GM12878 (cell line): Measurements from ENCODE around the gene ZMYND11. TPM values are rescaled to one million over a fixed set of nuclear protein-coding genes. Genes with fewer than 3 reads are reported as not detected.

ENCODE experiments used
- ATAC-seq: fragments of 200-7000 bp; cut with Tn5 transposase; 3 replicates; pipeline ENCODE4 v1.9.1; 2020; ENCODE audit warnings: mild to moderate bottlenecking, moderate library complexity
- BruUV-seq: library from RNA; stranded (reverse); fragments of 400-500 nt; replicated peaks from 2 replicates; lab custom pipeline; 2021; lab: Mats Ljungman, UMichigan
- CTCF ChIA-PET: fragments of 300-600 bp; sonication (Branson Sonifier 250); formaldehyde crosslinking; extraction: SDS; loops from one replicate; lab custom pipeline; 2021; ENCODE audit warnings: inconsistent platforms; lab: Yijun Ruan, JAX
- POLR2A ChIA-PET: fragments of 350-600 bp; formaldehyde crosslinking; extraction: SDS; loops from one replicate; lab custom pipeline; 2021; ENCODE audit warnings: inconsistent platforms; lab: Charles Lee
- RAD21 ChIA-PET: fragments of 300-600 bp; sonication (Branson Sonifier 250); formaldehyde crosslinking; loops from one replicate; lab custom pipeline; 2023; ENCODE audit warnings: antibody characterized with exemption; ENCODE audit not compliant: unreplicated experiment; lab: Charles Lee
- SMC1A ChIA-PET: fragments of 300-600 bp; sonication (Branson Sonifier 250); formaldehyde crosslinking; loops from one replicate; lab custom pipeline; 2023; ENCODE audit not compliant: unreplicated experiment, uncharacterized antibody; lab: Charles Lee
- DNase-seq: peaks from one replicate; pipeline ENCODE4 v3.0.0-alpha.2; 2011; ENCODE audit warnings: low read depth, low spot score
- FAIRE-seq: peaks from 3 replicates; lab custom pipeline; 2011; peaks lifted over from hg19 to GRCh38; lab: Jason Lieb, UNC
- H2AFZ ChIP-seq: 2 replicates; pipeline ENCODE4 v1.6.0; 2011; ENCODE audit warnings: low read depth, low read length, control low read depth; ENCODE audit not compliant: control insufficient read depth
- H3K27ac ChIP-seq: 2 replicates; pipeline ENCODE4 v1.5.1; 2011; ENCODE audit warnings: control low read depth; ENCODE audit not compliant: control insufficient read depth, insufficient read depth
- H3K27me3 ChIP-seq, 2 experiments: replicated peaks in 1 of 2; 2 replicates each; pipeline versions ENCODE4 v1.6.0 to v1.6.1; 2011; ENCODE audit warnings: low read length in 1 of 2; ENCODE audit not compliant: control insufficient read depth in 2 of 2, insufficient read depth in 2 of 2
- H3K36me3 ChIP-seq, 2 experiments: 2 replicates each; pipeline ENCODE4 v1.5.1; 2011; ENCODE audit warnings: low read length in 1 of 2; ENCODE audit not compliant: control insufficient read depth in 2 of 2, insufficient read depth in 2 of 2
- H3K4me1 ChIP-seq: 2 replicates; pipeline ENCODE4 v1.6.1; 2011; ENCODE audit warnings: mild to moderate bottlenecking, low read length, moderate library complexity, mixed read lengths; ENCODE audit not compliant: control insufficient read depth, insufficient read depth
- H3K4me2 ChIP-seq: 2 replicates; pipeline ENCODE4 v1.6.0; 2011; ENCODE audit warnings: control low read depth; ENCODE audit not compliant: control insufficient read depth, insufficient read depth
- H3K4me3 ChIP-seq: fragments of 200-600 bp; sonication (generic); 2 replicates; pipeline ENCODE4 v1.5.1; 2016
- H3K79me2 ChIP-seq: 2 replicates; pipeline ENCODE4 v1.6.0; 2011; ENCODE audit warnings: low read length; ENCODE audit not compliant: control insufficient read depth, insufficient read depth
- H3K9ac ChIP-seq: 2 replicates; pipeline ENCODE4 v1.8.0; 2011; ENCODE audit warnings: low read length, control low read depth, mixed read lengths; ENCODE audit not compliant: control insufficient read depth, insufficient read depth
- H3K9me3 ChIP-seq: replicated peaks from 3 replicates; pipeline ENCODE4 v1.5.1; 2011; ENCODE audit warnings: mild to moderate bottlenecking, low read length; ENCODE audit not compliant: control insufficient read depth, insufficient read depth
- H4K20me1 ChIP-seq: 2 replicates; pipeline ENCODE4 v1.6.0; 2011; ENCODE audit not compliant: control insufficient read depth, insufficient read depth
- DPF2 ChIP-seq: fragments of 450-650 bp; IDR thresholded peaks from 2 replicates; pipeline ENCODE4 v1.6.1; 2017; ENCODE audit warnings: mild to moderate bottlenecking
- HCFC1 ChIP-seq: fragments of 150-350 bp; IDR thresholded peaks from 2 replicates; pipeline ENCODE4 v1.6.1; 2014; ENCODE audit warnings: low read length
- POLR2A ChIP-seq: IDR thresholded peaks from 2 replicates; pipeline ENCODE4 v1.6.1; 2011; ENCODE audit warnings: low read depth, mild to moderate bottlenecking, low read length
- POLR2AphosphoS5 ChIP-seq: IDR thresholded peaks from 2 replicates; pipeline ENCODE4 v1.6.1; 2011; ENCODE audit warnings: mild to moderate bottlenecking, low read length, inconsistent platforms
- SPI1 ChIP-seq: IDR thresholded peaks from 2 replicates; pipeline ENCODE4 v1.6.1; 2011; ENCODE audit warnings: low read depth, mild to moderate bottlenecking, low read length, moderate library complexity, borderline replicate concordance; ENCODE audit not compliant: insufficient read depth
- TCF12 ChIP-seq: IDR thresholded peaks from 2 replicates; pipeline ENCODE4 v1.6.1; 2011; ENCODE audit warnings: low read depth, mild to moderate bottlenecking, low read length
- WGBS: methylation state at CpG from one replicate; pipeline ENCODE4 v1.1.6; 2016; ENCODE audit warnings: low lambda C conversion rate; ENCODE audit not compliant: insufficient replicate concordance, insufficient coverage; ENCODE audit errors: missing lambda C conversion rate; 5-methylcytosine and 5-hydroxymethylcytosine counted together
- in situ Hi-C: fragments of 300-500 bp; cut with MboI; formaldehyde crosslinking; loops from 9 replicates; pipeline ENCODE4 v1.14.3; 2018; ENCODE audit warnings: mixed read lengths
- intact Hi-C: fragments of 100-400 bp; cut with micrococcal nuclease; formaldehyde crosslinking; loops from one replicate; pipeline ENCODE4 v1.14.2; 2022; ENCODE audit not compliant: unreplicated experiment
- polyA plus RNA-seq, 11 experiments: library from polyadenylated mRNA; depleted of rRNA in 4 of 11; unstranded in 6 of 11; stranded (reverse) in 5 of 11; fragments of >200 nt; fragmentation: Nextera tagmentation in 4 of 11; fragmentation: Illumina TruSeq in 1 of 11; extraction: Ambion mirVana in 4 of 11; extraction: Trizol in 1 of 11; gene quantifications; 1 replicate in 1 of 11; 2 replicates in 10 of 11; pipeline versions ENCODE4 v1.2.1 to v1.2.3, GENCODE V29; 2011 to 2016; ENCODE audit warnings: inconsistent platforms in 2 of 11, missing spikeins in 2 of 11, low read depth in 1 of 11
- total RNA-seq, 4 experiments: library from RNA; depleted of rRNA in 3 of 4; stranded (reverse); fragments of >200 nt in 3 of 4; fragmentation: Illumina TruSeq in 1 of 4; extraction: Trizol in 1 of 4; gene quantifications; 2 replicates each; pipeline versions ENCODE4 v1.2.1 to v1.2.3, GENCODE V29; 2013 to 2021
- TF ChIP-seq, protein P1 (sequence below): IDR thresholded peaks from 2 replicates; pipeline ENCODE4 v1.6.1; 2012; ENCODE audit warnings: improper control_type of control experiment, low read depth, low read length; ENCODE audit not compliant: insufficient replicate concordance
- TF ChIP-seq, protein P2 (sequence below): fragments of 450-650 bp; IDR thresholded peaks from 2 replicates; pipeline ENCODE4 v1.6.1; 2017; ENCODE audit warnings: mild to moderate bottlenecking
- TF ChIP-seq, protein P3 (sequence below): fragments of 450-650 bp; formaldehyde crosslinking; IDR thresholded peaks from 2 replicates; pipeline ENCODE4 v1.5.0; 2022; ENCODE audit warnings: mild to moderate bottlenecking, missing genetic modification characterization
- TF ChIP-seq, protein P4 (sequence below): fragments of 450-650 bp; IDR thresholded peaks from 2 replicates; pipeline ENCODE4 v1.6.1; 2017; ENCODE audit warnings: mild to moderate bottlenecking, low read depth, inconsistent platforms; ENCODE audit not compliant: poor library complexity, severe bottlenecking

The ZMYND11 gene
- total and polyA plus RNA-seq, 10 of the 15 experiments (the other 5 are each of a cell fraction or from before 2014, with no cell fraction given): 3.3 to 24.4 (median 13.1) TPM

DNA sequence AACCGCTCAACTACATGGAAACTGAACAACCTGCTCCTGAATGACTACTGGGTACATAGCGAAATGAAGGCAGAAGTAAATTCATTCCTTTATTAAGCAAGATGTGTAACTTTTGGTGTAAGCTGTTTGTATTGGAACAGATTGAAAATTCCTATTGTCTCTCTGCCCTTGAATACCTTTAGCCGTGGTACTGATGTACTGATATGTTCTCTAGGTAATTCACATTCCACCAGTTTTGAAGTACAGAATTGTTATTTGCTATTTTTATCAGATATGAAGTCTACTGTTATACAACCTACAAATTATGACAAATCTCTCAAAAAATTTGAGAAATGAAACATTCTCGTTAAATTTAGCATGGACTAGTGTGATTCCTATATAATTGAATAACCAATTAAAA, 17.7 kb downstream of the ZMYND11 start (continued):
- no peak for TF ChIP-seq SPI1
- TF ChIP-seq POLR2A: no peak
- no peak for TF ChIP-seq POLR2AphosphoS5
- TF ChIP-seq, protein P1, sequence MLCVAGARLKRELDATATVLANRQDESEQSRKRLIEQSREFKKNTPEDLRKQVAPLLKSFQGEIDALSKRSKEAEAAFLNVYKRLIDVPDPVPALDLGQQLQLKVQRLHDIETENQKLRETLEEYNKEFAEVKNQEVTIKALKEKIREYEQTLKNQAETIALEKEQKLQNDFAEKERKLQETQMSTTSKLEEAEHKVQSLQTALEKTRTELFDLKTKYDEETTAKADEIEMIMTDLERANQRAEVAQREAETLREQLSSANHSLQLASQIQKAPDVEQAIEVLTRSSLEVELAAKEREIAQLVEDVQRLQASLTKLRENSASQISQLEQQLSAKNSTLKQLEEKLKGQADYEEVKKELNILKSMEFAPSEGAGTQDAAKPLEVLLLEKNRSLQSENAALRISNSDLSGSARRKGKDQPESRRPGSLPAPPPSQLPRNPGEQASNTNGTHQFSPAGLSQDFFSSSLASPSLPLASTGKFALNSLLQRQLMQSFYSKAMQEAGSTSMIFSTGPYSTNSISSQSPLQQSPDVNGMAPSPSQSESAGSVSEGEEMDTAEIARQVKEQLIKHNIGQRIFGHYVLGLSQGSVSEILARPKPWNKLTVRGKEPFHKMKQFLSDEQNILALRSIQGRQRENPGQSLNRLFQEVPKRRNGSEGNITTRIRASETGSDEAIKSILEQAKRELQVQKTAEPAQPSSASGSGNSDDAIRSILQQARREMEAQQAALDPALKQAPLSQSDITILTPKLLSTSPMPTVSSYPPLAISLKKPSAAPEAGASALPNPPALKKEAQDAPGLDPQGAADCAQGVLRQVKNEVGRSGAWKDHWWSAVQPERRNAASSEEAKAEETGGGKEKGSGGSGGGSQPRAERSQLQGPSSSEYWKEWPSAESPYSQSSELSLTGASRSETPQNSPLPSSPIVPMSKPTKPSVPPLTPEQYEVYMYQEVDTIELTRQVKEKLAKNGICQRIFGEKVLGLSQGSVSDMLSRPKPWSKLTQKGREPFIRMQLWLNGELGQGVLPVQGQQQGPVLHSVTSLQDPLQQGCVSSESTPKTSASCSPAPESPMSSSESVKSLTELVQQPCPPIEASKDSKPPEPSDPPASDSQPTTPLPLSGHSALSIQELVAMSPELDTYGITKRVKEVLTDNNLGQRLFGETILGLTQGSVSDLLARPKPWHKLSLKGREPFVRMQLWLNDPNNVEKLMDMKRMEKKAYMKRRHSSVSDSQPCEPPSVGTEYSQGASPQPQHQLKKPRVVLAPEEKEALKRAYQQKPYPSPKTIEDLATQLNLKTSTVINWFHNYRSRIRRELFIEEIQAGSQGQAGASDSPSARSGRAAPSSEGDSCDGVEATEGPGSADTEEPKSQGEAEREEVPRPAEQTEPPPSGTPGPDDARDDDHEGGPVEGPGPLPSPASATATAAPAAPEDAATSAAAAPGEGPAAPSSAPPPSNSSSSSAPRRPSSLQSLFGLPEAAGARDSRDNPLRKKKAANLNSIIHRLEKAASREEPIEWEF: no peak
- TF ChIP-seq HCFC1: no peak
- TF ChIP-seq TCF12: no peak

DNA sequence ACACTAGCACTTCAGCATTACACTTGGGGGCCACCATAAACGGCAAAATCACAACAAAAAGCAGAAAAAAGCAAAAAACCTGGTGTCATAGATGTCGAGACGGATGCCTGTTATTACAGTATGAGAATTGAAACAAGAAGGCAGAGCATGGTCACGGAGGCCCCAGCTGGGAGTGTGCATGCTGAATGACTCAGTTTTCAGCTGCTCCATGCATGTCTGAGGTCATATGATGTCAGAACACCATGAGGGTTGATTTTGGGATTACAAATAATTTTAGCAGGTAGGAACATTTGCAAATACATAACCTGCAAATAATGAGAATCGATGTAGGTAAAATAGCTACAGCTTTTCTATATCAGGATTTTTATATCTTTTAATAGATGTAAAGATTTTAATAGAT, 19.1 kb downstream of the ZMYND11 start:
- Histone ChIP-seq H3K4me3 (no peak overlapping the region), H3K79me2 (peaks cover 1% of the 10 kb centered on the region), H4K20me1 (no peaks in the 10 kb centered on the region), H3K9ac (no peak overlapping the region), H3K4me2 (no peak overlapping the region), H3K27ac (no peak overlapping the region), H2AFZ (no peak overlapping the region), H3K27me3 (no peaks in the 10 kb centered on the region), H3K36me3 (no peaks in the 10 kb centered on the region)
- SMC1A ChIA-PET: interaction anchor here (0.5 to 1.4 kb wide), 2 partner anchors 10 to 43 kb away, joined by 4 read pairs; no protein-coding TSS in a partner anchor
- in situ Hi-C loops (no loop called here), intact Hi-C loops (no loop called here)
- 77% methylated on average over 5 of the region's 5 CpGs for whole genome bisulfite sequencing
- POLR2A ChIA-PET: no interaction called here
- DNase-seq (no peak), ATAC-seq (no peak)
- no TSS peak for BruUV-seq
- CTCF ChIA-PET: no interaction called here
- RAD21 ChIA-PET: no interaction called here
- TF ChIP-seq, protein P2, sequence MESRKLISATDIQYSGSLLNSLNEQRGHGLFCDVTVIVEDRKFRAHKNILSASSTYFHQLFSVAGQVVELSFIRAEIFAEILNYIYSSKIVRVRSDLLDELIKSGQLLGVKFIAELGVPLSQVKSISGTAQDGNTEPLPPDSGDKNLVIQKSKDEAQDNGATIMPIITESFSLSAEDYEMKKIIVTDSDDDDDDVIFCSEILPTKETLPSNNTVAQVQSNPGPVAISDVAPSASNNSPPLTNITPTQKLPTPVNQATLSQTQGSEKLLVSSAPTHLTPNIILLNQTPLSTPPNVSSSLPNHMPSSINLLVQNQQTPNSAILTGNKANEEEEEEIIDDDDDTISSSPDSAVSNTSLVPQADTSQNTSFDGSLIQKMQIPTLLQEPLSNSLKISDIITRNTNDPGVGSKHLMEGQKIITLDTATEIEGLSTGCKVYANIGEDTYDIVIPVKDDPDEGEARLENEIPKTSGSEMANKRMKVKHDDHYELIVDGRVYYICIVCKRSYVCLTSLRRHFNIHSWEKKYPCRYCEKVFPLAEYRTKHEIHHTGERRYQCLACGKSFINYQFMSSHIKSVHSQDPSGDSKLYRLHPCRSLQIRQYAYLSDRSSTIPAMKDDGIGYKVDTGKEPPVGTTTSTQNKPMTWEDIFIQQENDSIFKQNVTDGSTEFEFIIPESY: no peak
- TF ChIP-seq DPF2: no peak
- TF ChIP-seq, protein P3, sequence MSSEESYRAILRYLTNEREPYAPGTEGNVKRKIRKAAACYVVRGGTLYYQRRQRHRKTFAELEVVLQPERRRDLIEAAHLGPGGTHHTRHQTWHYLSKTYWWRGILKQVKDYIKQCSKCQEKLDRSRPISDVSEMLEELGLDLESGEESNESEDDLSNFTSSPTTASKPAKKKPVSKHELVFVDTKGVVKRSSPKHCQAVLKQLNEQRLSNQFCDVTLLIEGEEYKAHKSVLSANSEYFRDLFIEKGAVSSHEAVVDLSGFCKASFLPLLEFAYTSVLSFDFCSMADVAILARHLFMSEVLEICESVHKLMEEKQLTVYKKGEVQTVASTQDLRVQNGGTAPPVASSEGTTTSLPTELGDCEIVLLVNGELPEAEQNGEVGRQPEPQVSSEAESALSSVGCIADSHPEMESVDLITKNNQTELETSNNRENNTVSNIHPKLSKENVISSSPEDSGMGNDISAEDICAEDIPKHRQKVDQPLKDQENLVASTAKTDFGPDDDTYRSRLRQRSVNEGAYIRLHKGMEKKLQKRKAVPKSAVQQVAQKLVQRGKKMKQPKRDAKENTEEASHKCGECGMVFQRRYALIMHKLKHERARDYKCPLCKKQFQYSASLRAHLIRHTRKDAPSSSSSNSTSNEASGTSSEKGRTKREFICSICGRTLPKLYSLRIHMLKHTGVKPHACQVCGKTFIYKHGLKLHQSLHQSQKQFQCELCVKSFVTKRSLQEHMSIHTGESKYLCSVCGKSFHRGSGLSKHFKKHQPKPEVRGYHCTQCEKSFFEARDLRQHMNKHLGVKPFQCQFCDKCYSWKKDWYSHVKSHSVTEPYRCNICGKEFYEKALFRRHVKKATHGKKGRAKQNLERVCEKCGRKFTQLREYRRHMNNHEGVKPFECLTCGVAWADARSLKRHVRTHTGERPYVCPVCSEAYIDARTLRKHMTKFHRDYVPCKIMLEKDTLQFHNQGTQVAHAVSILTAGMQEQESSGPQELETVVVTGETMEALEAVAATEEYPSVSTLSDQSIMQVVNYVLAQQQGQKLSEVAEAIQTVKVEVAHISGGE: no peak
- TF ChIP-seq, protein P4, sequence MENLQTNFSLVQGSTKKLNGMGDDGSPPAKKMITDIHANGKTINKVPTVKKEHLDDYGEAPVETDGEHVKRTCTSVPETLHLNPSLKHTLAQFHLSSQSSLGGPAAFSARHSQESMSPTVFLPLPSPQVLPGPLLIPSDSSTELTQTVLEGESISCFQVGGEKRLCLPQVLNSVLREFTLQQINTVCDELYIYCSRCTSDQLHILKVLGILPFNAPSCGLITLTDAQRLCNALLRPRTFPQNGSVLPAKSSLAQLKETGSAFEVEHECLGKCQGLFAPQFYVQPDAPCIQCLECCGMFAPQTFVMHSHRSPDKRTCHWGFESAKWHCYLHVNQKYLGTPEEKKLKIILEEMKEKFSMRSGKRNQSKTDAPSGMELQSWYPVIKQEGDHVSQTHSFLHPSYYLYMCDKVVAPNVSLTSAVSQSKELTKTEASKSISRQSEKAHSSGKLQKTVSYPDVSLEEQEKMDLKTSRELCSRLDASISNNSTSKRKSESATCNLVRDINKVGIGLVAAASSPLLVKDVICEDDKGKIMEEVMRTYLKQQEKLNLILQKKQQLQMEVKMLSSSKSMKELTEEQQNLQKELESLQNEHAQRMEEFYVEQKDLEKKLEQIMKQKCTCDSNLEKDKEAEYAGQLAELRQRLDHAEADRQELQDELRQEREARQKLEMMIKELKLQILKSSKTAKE: no peak
- TF ChIP-seq, all 136 proteins: peak for 0
- Histone ChIP-seq H3K9me3 (no peaks in the 10 kb centered on the region; the same call in 2 of the 3 replicates), H3K4me1 (no peaks in the 10 kb centered on the region)
- FAIRE-seq: no peak
